ENCODE measurements around the gene COL4A1. TPM values are rescaled to one million over a fixed set of nuclear protein-coding genes. Genes with fewer than 3 reads are reported as not detected.
A peak's percentile ranks its signal among the peaks of the same experiment; 100 is the strongest.

The COL4A1 gene
- total RNA-seq, 1 donor from 2014 or later = 2,489 TPM

GRCh38 chr13:110289661-110290060 lies 17.3 kb downstream of the COL4A1 start:
- Histone ChIP-seq H2AFZ (ENCODE audit: low read depth, low read length) (no peak overlapping the region), H3K4me3 (ENCODE audit: insufficient read depth, low read depth, low read length) (no peak overlapping the region), H3K27ac (ENCODE audit: low read depth, low read length) (no peak overlapping the region), H3K36me3 (ENCODE audit: insufficient read depth, low read length) (peaks cover 16% of the 10 kb centered on the region), H3K4me1 (ENCODE audit: insufficient read depth, low read length) (peaks cover 29% of the 10 kb centered on the region), H3K79me2 (ENCODE audit: insufficient read depth, low read length) (peaks cover 94% of the 10 kb centered on the region), H3K27me3 (ENCODE audit: insufficient read depth, low read length) (no peaks in the 10 kb centered on the region), H3K4me2 (ENCODE audit: low read length) (no peak overlapping the region), H3K9me3 (ENCODE audit: insufficient read depth, low read depth, low read length) (no peaks in the 10 kb centered on the region), H3K9ac (ENCODE audit: low read length) (no peak overlapping the region), H4K20me1 (ENCODE audit: insufficient read depth, low read length) (peaks cover 100% of the 10 kb centered on the region)
- H3K27ac Mint-ChIP-seq (ENCODE audit: unreplicated experiment) = peak overlapping the region; percentile 47
- H3K36me3 Mint-ChIP-seq (ENCODE audit: low read depth, unreplicated experiment) = peaks cover 44% of the 10 kb centered on the region
- no peaks in the 10 kb centered on the region for H3K27me3 Mint-ChIP-seq (ENCODE audit: low read depth, unreplicated experiment)
- H3K4me3 Mint-ChIP-seq (ENCODE audit: unreplicated experiment) = no peak overlapping the region
- FAIRE-seq (no peak), DNase-seq (ENCODE audit: low read depth) (no peak)
- TF ChIP-seq, protein P1, sequence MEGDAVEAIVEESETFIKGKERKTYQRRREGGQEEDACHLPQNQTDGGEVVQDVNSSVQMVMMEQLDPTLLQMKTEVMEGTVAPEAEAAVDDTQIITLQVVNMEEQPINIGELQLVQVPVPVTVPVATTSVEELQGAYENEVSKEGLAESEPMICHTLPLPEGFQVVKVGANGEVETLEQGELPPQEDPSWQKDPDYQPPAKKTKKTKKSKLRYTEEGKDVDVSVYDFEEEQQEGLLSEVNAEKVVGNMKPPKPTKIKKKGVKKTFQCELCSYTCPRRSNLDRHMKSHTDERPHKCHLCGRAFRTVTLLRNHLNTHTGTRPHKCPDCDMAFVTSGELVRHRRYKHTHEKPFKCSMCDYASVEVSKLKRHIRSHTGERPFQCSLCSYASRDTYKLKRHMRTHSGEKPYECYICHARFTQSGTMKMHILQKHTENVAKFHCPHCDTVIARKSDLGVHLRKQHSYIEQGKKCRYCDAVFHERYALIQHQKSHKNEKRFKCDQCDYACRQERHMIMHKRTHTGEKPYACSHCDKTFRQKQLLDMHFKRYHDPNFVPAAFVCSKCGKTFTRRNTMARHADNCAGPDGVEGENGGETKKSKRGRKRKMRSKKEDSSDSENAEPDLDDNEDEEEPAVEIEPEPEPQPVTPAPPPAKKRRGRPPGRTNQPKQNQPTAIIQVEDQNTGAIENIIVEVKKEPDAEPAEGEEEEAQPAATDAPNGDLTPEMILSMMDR (IDR thresholded peaks at IDR 0.05; ENCODE audit: insufficient read depth, low read depth, low read length) = no peak
- TF ChIP-seq EZH2 (IDR thresholded peaks at IDR 0.05; ENCODE audit: insufficient read depth, low read length) = no peak
- H3K4me1 Mint-ChIP-seq (ENCODE audit: low read depth, unreplicated experiment) = peaks cover 9% of the 10 kb centered on the region
- no peaks in the 10 kb centered on the region for H3K9me3 Mint-ChIP-seq (ENCODE audit: unreplicated experiment)

GRCh38 chr13:110289174-110289573 lies 17.8 kb downstream of the COL4A1 start:
- Mint-ChIP-seq H3K4me3 (ENCODE audit: unreplicated experiment) (no peak overlapping the region), H3K4me1 (ENCODE audit: low read depth, unreplicated experiment) (peaks cover 11% of the 10 kb centered on the region), H3K27me3 (ENCODE audit: low read depth, unreplicated experiment) (no peaks in the 10 kb centered on the region), H3K9me3 (ENCODE audit: unreplicated experiment) (no peaks in the 10 kb centered on the region), H3K36me3 (ENCODE audit: low read depth, unreplicated experiment) (peaks cover 44% of the 10 kb centered on the region), H3K27ac (ENCODE audit: unreplicated experiment) (no peak overlapping the region)
- Histone ChIP-seq H3K9me3 (ENCODE audit: insufficient read depth, low read depth, low read length) (no peaks in the 10 kb centered on the region), H2AFZ (ENCODE audit: low read depth, low read length) (no peak overlapping the region), H3K4me2 (ENCODE audit: low read length) (no peak overlapping the region), H3K27ac (ENCODE audit: low read depth, low read length) (no peak overlapping the region), H3K9ac (ENCODE audit: low read length) (no peak overlapping the region), H3K79me2 (ENCODE audit: insufficient read depth, low read length) (peaks cover 94% of the 10 kb centered on the region), H3K4me3 (ENCODE audit: insufficient read depth, low read depth, low read length) (no peak overlapping the region), H3K36me3 (ENCODE audit: insufficient read depth, low read length) (peaks cover 16% of the 10 kb centered on the region), H3K27me3 (ENCODE audit: insufficient read depth, low read length) (no peaks in the 10 kb centered on the region), H4K20me1 (ENCODE audit: insufficient read depth, low read length) (peaks cover 100% of the 10 kb centered on the region), H3K4me1 (ENCODE audit: insufficient read depth, low read length) (peaks cover 34% of the 10 kb centered on the region)
- FAIRE-seq (no peak), DNase-seq (ENCODE audit: low read depth) (no peak)
- TF ChIP-seq, protein P1 (IDR thresholded peaks at IDR 0.05; ENCODE audit: insufficient read depth, low read depth, low read length) = no peak
- no peak for TF ChIP-seq EZH2 (IDR thresholded peaks at IDR 0.05; ENCODE audit: insufficient read depth, low read length)
